ENCODE measurements around the gene FBXL22.

DNA sequence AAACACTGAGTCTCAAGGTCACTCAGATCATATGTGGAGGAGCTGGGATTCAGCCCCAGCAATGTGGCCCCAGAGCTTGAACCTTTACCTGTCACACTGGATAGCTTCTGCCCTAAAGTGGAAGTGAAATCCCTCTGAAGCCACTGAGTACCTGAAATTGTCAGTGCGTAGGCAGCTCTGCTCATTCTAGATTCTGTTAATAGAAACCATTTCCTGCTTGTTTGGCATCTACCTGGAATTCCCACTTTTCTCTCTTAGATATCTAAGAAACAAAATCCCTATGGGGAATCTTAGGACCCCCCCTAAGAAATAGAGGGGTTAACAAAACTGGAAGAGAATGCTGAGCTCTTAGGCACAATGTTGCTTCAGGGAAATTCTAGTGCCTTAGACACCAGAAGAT lies 29.8 kb downstream of the FBXL22 start:
- TF ChIP-seq, protein P1, sequence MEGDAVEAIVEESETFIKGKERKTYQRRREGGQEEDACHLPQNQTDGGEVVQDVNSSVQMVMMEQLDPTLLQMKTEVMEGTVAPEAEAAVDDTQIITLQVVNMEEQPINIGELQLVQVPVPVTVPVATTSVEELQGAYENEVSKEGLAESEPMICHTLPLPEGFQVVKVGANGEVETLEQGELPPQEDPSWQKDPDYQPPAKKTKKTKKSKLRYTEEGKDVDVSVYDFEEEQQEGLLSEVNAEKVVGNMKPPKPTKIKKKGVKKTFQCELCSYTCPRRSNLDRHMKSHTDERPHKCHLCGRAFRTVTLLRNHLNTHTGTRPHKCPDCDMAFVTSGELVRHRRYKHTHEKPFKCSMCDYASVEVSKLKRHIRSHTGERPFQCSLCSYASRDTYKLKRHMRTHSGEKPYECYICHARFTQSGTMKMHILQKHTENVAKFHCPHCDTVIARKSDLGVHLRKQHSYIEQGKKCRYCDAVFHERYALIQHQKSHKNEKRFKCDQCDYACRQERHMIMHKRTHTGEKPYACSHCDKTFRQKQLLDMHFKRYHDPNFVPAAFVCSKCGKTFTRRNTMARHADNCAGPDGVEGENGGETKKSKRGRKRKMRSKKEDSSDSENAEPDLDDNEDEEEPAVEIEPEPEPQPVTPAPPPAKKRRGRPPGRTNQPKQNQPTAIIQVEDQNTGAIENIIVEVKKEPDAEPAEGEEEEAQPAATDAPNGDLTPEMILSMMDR (IDR thresholded peaks at IDR 0.05; ENCODE audit: insufficient read depth, low read length, poor library complexity, severe bottlenecking) = no peak
- no peak for TF ChIP-seq EZH2phosphoT487 (conservative IDR thresholded peaks at IDR 0.05; ENCODE audit: low read length)

All from SU-DHL-6 (cell line).